Glomerular endothelial cell (primary cell): ENCODE data around the gene LKAAEAR1. TPM values are rescaled to one million over a fixed set of nuclear protein-coding genes. Genes with fewer than 3 reads are reported as not detected.

Source experiments
- DNase-seq: peaks from one replicate; pipeline ENCODE4 v3.0.0-alpha.2; 2011; ENCODE audit warnings: low read depth, low spot score; ENCODE audit errors: extremely low read depth
- total RNA-seq: library from RNA; depleted of rRNA; stranded (reverse); fragments of >200 nt; gene quantifications from 2 replicates; pipeline ENCODE4 v1.2.3, GENCODE V29; 2015

The LKAAEAR1 gene
- total RNA-seq, 1 donor from 2014 or later: 1.2 TPM

DNA sequence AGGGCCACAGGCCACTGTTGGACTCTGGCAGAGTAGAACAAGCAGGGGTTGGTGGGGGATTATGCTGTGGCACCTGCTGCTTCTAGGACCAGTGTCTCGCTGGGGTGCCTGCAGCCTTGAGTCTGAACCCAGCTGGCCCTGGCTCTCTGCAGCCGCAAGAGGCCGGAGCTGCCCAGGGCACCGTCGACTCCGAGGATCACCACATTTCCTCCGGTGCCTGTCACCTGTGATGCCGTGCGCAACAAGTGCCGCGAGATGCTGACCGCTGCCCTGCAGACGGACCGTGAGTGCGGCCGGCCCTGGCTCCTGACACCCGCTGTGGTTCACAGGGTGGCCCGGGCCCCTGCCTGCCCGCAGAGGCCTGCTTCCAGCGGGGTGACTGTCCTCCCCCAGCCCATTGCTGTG lies 15.0 kb downstream of the LKAAEAR1 start:
- DNase-seq: no peak

DNA sequence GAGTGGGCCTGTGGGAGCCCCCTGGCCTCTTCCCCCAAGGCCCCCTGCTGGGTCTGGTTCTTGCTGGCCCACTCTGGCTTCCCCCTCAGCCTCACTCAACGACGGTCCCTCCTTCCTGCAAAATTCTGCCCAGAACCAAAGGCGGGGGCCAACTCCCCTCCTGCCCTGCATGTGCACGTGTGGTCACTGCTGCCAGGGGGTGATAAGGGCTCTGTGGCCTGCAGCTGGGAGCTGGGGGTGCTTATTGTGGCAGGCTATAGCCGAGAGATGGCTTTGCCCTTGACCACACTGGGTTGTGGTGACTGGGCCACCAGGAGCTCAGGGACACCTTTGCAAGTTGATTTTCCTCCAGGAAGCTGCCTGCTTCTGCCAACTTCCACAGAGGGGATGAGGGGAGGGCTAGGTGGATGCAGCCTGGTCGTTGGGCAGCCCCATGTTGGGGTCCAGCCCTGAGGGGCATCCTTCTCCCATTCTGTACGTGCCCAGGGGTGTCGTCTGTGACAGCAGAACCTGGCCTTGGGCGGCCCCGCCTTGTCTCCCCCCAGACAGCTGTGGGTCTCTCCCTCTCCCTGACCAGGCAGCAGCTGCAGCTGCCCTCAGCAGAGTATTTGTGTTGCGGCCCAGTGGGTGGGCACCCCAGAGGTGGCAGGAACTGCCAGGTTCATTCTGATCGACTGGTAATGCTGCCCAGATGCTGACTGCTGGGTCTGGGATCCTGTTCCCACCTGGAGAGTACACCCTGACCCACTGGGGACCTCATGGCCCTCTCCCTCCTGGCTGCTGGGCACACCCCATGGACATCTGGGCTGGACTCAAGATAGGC lies 15.6 kb downstream of the LKAAEAR1 start:
- DNase-seq: no peak

- DNase-seq: no peak
Observed at GRCh38 chr20:64067733-64068307, 16.4 kb downstream of the LKAAEAR1 start.

DNA sequence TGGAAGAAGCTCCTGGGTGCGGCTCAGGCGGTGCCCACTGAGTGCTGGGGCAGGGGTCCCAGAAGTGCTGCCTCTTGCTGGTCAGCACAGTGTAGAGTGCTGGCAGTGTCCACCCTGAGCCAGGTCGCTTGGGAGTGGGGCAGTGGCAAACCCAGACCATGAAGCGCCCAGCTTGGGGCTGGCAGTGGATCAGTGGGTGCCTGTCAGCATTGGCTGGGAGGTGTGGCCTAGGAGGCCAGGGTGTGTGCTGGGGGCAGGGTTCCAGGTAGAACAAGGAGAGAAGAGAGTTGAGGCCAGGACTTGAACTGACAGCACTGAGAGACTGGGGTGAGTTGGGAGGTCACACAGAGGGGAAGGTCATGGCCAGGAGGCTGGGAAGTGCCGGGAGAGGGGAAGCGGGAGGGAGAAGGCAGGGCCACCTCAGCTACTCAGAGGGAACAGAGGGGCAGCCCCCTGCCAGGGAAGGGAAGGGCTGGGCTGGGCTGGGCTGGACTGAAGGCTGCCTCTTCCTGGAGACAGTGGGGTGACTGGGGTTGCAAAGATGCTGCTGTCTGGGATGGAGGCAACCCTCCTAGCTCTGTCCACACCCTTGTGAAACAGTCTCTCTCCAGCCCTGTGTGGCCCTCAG lies 17.1 kb downstream of the LKAAEAR1 start:
- DNase-seq: no peak

DNA sequence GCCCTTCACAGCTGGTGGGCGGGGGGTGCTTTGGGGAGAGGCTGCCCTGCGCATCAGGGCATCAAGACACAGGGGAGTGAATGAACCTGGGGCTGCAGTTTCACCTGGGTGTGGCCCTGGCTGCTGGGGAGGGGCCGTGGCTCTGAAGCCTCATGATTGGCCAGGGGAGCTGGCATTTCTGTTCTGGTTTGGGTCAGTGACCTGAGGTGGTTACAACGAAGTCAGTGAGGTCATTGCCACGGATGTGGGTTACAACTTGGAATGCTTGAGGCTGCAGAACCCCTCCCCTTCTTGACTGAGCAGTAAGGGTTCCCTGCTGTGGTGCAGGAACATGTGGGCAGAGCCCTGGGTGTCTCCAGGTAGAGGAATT lies 18.2 kb downstream of the LKAAEAR1 start:
- DNase-seq: no peak

GRCh38 chr20:64065062-64065973 lies 18.9 kb downstream of the LKAAEAR1 start:
- DNase-seq: no peak

DNA sequence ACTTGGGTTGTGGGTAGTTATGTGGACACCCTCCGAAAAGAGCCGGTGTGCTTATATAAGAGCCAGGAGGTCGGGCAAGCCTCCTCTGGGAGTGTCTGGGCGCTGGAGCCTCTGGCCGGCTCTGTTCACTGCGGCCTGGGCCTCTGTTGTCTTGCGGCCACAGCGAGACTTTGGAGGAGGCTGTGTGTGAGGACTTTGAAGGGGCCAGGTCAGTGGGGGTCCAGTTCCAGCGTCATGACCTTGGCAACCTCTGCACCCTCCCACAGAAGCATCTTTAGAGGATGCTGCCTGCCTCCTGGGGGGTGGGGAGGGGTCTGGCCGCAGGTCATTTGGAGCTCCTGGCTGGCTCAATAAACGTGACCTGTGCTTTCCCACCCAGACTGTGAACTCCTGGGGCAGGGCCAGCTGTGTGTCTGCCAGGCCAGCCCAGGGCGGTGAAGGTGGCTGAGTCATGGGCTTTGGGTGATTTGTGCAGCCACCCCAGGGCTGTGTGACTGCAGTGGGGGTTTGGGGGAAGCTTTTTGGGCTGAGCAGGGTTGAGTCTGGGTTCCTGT lies 20.0 kb downstream of the LKAAEAR1 start:
- no peak for DNase-seq

GRCh38 chr20:64063389-64064144 lies 20.6 kb downstream of the LKAAEAR1 start:
- no peak for DNase-seq

- DNase-seq: peak; percentile 66
Observed at GRCh38 chr20:64062596-64063388, 21.4 kb downstream of the LKAAEAR1 start, which contains the start of gene TCEA2. TSS of gene TCEA2 (plus strand) at chr20:64063198. CDS start at chr20:64063313, 115 bp downstream.

DNA sequence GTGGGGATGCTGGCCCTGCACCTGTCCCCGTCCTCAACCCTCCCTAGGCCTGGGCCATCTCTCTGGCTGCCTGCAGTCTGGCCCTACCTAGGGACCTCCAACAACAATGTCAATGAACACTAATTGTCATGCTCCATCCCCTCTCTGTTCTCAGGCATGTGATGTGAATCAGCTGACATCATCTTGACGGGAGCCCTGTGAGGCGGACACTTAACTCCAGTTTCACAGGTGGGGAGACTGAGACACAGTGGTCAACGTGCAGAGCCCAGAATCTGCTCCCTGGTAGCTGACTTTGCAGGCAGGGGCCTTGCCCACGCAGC lies 22.0 kb downstream of the LKAAEAR1 start:
- DNase-seq: no peak

- no peak for DNase-seq
Observed at GRCh38 chr20:64058536-64058935, 25.7 kb downstream of the LKAAEAR1 start.

- no peak for DNase-seq
Observed at GRCh38 chr20:64057628-64058498, 26.3 kb downstream of the LKAAEAR1 start.

DNA sequence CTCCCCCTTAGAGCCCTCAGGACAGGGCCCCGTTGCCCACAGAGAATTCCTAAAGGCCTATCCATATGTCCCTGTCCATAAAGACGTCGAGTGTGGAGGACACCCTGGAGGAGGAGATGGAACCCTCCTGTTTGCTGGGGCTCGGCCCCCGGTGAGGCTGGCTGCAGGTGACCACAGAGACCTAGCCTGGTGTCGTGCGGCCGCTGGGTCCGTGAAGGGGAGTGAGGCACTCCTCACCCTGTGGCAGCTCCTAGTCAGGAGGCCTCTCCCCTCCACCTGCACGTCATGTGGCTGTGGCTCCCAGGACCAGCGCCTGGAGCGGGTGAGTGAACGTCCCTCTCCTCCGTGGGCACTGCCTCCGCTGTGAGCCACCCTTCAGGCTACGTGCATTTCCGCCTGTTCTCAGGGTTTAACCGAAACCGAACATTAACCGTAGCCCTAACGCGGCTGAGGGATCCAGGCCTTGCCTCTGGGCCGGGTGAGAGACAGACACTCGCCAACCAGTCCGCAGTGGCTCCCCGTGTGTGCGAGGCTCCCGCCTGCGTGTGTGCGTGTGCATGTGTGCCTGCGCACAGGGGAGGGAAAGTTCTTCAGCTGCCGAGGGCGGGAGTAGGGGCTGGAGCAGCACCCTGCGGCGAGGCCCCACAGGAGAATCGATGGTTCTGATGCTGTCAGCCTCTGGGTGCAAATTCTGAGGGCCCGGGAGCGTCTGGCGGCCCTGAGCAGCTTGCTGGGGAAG lies 27.1 kb downstream of the LKAAEAR1 start:
- DNase-seq: no peak

DNA sequence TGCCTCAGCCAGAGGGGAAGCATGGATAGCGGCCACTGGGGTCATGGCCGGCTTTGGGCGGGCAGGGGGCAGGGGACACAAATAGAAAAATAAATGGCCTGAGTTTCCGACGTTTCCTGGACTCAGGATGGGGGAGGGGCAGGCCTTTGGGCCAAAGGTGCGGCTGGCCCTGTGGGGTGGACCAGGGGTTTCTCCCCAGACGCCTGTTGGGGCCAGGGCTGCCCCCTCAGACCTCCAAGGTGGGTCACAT lies 27.6 kb downstream of the LKAAEAR1 start:
- DNase-seq: no peak

GRCh38 chr20:64055893-64056638 lies 28.1 kb downstream of the LKAAEAR1 start:
- no peak for DNase-seq

DNA sequence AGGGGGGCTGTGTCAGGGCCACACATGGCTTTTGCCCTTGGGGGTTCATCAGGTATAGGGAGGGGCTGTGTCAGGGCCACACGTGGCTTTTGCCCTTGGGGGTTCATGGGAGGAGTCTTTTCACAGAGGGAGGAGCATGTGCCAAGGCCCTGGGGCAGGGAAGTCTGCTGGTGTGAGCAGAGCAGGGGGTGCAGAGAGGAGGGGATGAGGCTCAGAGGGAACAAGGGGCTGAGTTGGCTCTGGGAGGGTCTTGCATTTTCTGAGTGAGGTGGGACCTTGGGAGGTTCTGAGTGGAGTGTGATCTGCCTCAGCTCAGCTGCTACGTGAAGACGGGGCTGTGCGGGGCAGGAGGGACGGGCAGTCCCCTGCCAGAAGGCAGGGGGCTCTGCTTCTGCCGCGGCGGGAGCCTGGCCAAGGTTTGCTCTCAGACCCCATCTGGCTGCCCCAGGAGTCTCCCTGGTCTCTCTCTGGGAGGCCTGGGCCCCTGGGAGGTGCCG lies 28.8 kb downstream of the LKAAEAR1 start:
- DNase-seq: no peak
